ENCODE results near the gene KCTD2. TPM values are rescaled to one million over a fixed set of nuclear protein-coding genes. Genes with fewer than 3 reads are reported as not detected.

The KCTD2 gene
- total and polyA plus RNA-seq, 2 of the 13 experiments (the other 11 are each of a cell fraction or from before 2014, with no cell fraction given), result 28.3 to 32.6 TPM

DNA sequence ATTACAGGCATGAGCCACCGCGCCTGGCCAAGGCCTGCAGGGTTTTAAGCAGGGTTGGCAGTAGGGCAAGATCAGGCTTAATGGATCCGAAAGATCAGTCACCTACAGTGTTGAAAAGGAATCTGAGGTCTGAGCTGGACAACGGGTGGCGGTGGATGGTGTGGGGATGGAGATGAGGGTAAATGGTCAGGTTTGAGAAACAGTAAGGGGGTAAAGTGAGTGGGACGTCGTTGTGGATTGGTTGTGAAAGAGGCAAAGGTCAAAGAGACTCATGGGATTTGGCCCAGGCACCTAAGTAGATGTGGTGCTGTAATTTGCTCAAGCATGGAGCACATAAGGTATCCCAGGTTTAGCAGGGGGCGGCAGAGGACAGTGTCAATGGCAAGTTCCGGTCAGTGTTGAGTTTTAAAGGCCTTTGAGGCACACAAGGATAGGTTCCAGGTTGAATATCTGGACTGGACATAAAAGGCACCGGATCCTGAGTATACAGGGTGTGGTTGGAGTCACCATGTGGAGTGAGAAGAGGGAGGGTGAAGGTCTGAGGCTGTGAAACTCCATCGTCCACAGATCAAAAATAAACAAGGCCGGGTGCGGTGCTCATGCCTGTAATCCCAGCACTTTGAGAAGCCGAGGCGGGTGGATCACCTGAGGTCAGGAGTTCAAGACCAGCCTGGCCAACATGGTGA is 39.6 kb downstream of the KCTD2 start (continued):
- TF ChIP-seq, protein P1, sequence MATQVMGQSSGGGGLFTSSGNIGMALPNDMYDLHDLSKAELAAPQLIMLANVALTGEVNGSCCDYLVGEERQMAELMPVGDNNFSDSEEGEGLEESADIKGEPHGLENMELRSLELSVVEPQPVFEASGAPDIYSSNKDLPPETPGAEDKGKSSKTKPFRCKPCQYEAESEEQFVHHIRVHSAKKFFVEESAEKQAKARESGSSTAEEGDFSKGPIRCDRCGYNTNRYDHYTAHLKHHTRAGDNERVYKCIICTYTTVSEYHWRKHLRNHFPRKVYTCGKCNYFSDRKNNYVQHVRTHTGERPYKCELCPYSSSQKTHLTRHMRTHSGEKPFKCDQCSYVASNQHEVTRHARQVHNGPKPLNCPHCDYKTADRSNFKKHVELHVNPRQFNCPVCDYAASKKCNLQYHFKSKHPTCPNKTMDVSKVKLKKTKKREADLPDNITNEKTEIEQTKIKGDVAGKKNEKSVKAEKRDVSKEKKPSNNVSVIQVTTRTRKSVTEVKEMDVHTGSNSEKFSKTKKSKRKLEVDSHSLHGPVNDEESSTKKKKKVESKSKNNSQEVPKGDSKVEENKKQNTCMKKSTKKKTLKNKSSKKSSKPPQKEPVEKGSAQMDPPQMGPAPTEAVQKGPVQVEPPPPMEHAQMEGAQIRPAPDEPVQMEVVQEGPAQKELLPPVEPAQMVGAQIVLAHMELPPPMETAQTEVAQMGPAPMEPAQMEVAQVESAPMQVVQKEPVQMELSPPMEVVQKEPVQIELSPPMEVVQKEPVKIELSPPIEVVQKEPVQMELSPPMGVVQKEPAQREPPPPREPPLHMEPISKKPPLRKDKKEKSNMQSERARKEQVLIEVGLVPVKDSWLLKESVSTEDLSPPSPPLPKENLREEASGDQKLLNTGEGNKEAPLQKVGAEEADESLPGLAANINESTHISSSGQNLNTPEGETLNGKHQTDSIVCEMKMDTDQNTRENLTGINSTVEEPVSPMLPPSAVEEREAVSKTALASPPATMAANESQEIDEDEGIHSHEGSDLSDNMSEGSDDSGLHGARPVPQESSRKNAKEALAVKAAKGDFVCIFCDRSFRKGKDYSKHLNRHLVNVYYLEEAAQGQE (IDR thresholded peaks at IDR 0.05; ENCODE audit: borderline replicate concordance in 1 of 2, low read depth in 1 of 2, low read length in 2 of 2), result peak in 1 of 2 experiments; percentile 41; a peak in 1 of 4 replicates
- TF ChIP-seq, protein P2, sequence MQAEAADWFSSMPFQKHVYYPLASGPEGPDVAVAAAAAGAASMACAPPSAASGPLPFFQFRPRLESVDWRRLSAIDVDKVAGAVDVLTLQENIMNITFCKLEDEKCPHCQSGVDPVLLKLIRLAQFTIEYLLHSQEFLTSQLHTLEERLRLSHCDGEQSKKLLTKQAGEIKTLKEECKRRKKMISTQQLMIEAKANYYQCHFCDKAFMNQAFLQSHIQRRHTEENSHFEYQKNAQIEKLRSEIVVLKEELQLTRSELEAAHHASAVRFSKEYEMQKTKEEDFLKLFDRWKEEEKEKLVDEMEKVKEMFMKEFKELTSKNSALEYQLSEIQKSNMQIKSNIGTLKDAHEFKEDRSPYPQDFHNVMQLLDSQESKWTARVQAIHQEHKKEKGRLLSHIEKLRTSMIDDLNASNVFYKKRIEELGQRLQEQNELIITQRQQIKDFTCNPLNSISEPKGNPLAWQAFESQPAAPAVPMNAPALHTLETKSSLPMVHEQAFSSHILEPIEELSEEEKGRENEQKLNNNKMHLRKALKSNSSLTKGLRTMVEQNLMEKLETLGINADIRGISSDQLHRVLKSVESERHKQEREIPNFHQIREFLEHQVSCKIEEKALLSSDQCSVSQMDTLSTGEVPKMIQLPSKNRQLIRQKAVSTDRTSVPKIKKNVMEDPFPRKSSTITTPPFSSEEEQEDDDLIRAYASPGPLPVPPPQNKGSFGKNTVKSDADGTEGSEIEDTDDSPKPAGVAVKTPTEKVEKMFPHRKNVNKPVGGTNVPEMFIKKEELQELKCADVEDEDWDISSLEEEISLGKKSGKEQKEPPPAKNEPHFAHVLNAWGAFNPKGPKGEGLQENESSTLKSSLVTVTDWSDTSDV (CRISPR knock-in tag; IDR thresholded peaks at IDR 0.05), result no peak
- TF ChIP-seq, protein P3, sequence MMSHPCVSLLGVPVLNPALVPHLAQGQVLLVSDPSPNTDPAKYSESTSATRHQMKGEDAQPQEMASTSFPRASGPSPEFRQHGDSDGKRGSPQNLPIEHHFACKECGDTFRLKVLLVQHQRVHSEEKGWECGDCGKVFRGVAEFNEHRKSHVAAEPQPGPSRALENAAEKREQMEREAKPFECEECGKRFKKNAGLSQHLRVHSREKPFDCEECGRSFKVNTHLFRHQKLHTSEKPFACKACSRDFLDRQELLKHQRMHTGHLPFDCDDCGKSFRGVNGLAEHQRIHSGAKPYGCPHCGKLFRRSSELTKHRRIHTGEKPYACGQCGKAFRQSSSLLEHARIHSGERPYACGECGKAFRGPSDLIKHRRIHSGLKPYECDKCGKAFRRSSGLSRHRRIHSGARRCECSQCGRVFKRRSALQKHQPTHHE (CRISPR knock-in tag; IDR thresholded peaks at IDR 0.05; ENCODE audit: borderline replicate concordance), result no peak
- TF ChIP-seq BCL6 (CRISPR knock-in tag; IDR thresholded peaks at IDR 0.05) (peak; percentile 54; the same call in 1 of the 2 replicates), NAIF1 (CRISPR knock-in tag; IDR thresholded peaks at IDR 0.05; ENCODE audit: borderline replicate concordance) (no peak), ZNF747 (CRISPR knock-in tag; IDR thresholded peaks at IDR 0.05; ENCODE audit: borderline replicate concordance) (no peak; the same call in 1 of the 2 replicates), SALL1 (CRISPR knock-in tag; IDR thresholded peaks at IDR 0.05) (no peak), AGO2 (optimal IDR thresholded peaks at IDR 0.05; ENCODE audit: low read depth, low read length) (no peak)
- TF ChIP-seq, protein P4, sequence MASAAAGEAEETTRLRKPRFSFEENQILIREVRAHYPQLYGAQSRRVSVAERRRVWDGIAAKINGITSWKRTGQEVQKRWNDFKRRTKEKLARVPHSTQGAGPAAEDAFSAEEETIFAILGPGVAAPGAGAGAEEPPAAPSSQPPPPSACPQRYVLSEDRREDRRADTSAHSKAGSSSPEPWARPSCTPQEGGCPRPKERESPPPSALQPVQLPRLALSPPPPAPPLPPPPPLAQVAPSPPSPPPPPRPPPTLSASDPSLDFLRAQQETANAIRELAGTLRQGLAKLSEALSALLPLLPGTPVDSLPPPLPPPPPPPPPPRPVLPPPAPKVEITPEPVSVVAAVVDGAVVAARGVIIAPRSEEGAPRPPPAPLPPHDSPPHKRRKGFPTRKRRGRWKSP (CRISPR knock-in tag; IDR thresholded peaks at IDR 0.05), result 0 out of 2 replicates have a peak, but pooled peaks have one; percentile 41
- TF ChIP-seq, protein P5, sequence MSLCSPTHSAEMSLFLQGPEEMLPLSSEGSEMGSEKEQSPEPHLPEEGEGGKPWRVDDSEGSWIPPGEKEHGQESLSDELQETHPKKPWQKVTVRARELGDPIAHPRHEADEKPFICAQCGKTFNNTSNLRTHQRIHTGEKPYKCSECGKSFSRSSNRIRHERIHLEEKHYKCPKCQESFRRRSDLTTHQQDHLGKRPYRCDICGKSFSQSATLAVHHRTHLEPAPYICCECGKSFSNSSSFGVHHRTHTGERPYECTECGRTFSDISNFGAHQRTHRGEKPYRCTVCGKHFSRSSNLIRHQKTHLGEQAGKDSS (CRISPR knock-in tag; IDR thresholded peaks at IDR 0.05; ENCODE audit: borderline replicate concordance, low read depth), result 0 out of 2 replicates have a peak, but pooled peaks have one; percentile 9
- TF ChIP-seq, protein P6, sequence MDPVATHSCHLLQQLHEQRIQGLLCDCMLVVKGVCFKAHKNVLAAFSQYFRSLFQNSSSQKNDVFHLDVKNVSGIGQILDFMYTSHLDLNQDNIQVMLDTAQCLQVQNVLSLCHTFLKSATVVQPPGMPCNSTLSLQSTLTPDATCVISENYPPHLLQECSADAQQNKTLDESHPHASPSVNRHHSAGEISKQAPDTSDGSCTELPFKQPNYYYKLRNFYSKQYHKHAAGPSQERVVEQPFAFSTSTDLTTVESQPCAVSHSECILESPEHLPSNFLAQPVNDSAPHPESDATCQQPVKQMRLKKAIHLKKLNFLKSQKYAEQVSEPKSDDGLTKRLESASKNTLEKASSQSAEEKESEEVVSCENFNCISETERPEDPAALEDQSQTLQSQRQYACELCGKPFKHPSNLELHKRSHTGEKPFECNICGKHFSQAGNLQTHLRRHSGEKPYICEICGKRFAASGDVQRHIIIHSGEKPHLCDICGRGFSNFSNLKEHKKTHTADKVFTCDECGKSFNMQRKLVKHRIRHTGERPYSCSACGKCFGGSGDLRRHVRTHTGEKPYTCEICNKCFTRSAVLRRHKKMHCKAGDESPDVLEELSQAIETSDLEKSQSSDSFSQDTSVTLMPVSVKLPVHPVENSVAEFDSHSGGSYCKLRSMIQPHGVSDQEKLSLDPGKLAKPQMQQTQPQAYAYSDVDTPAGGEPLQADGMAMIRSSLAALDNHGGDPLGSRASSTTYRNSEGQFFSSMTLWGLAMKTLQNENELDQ (CRISPR knock-in tag; IDR thresholded peaks at IDR 0.05; ENCODE audit: borderline replicate concordance), result no peak

All from HepG2 (cell line).